ENCODE results near the gene SORBS1. TPM values are rescaled to one million over a fixed set of nuclear protein-coding genes. Genes with fewer than 3 reads are reported as not detected.

The SORBS1 gene
- polyA plus RNA-seq, 1 donor from 2014 or later, result 39.5 TPM

GRCh38 chr10:95355301-95355700 is 205.9 kb downstream of the SORBS1 start:
- H3K27me3 ChIP-seq (ENCODE audit: insufficient read depth, low read depth, low read length), result no peaks in the 10 kb centered on the region
- TF ChIP-seq REST (IDR thresholded peaks at IDR 0.05; ENCODE audit: borderline replicate concordance) (no peak), SMC3 (conservative IDR thresholded peaks at IDR 0.05; ENCODE audit: poor library complexity) (no peak), TAF1 (IDR thresholded peaks at IDR 0.05; ENCODE audit: low read depth) (no peak), EP300 (conservative IDR thresholded peaks at IDR 0.05; ENCODE audit: poor library complexity, severe bottlenecking) (no peak), MXI1 (conservative IDR thresholded peaks at IDR 0.05; ENCODE audit: poor library complexity, severe bottlenecking) (no peak), POLR2AphosphoS5 (IDR thresholded peaks at IDR 0.05) (no peak), RAD21 (conservative IDR thresholded peaks at IDR 0.05) (no peak), CTCF (IDR thresholded peaks at IDR 0.05; ENCODE audit: poor library complexity, severe bottlenecking) (no peak), EZH2 (IDR thresholded peaks at IDR 0.05; ENCODE audit: borderline replicate concordance, insufficient read depth, low read length, poor library complexity, severe bottlenecking) (no peak)
- no peaks in the 10 kb centered on the region for H3K79me2 ChIP-seq (replicated peaks; ENCODE audit: insufficient read depth, low read length)
- no peak overlapping the region for H3K9ac ChIP-seq (ENCODE audit: low read length)
- no peak overlapping the region for H2AFZ ChIP-seq (ENCODE audit: low read depth, low read length)
- H3K36me3 ChIP-seq (ENCODE audit: insufficient read depth, low read length), result no peaks in the 10 kb centered on the region
- H4K20me1 ChIP-seq (ENCODE audit: insufficient read depth), result no peaks in the 10 kb centered on the region
- H3K9me2 ChIP-seq (ENCODE audit: insufficient read depth, low read length), result no peaks in the 10 kb centered on the region
- no peak overlapping the region for H3K4me3 ChIP-seq (ENCODE audit: low read length)
- H3K9me3 ChIP-seq (ENCODE audit: low read length), result no peaks in the 10 kb centered on the region
- H3F3A ChIP-seq (ENCODE audit: insufficient read depth, low read length, poor library complexity, severe bottlenecking), result no peaks in the 10 kb centered on the region
- H3K27ac ChIP-seq (ENCODE audit: low read length), result no peak overlapping the region
- H3K4me2 ChIP-seq (ENCODE audit: low read length), result no peak overlapping the region

GRCh38 chr10:95354110-95354509 is 207.1 kb downstream of the SORBS1 start:
- H3K79me2 ChIP-seq (replicated peaks; ENCODE audit: insufficient read depth, low read length), result no peaks in the 10 kb centered on the region
- H3K27me3 ChIP-seq (ENCODE audit: insufficient read depth, low read depth, low read length), result no peaks in the 10 kb centered on the region
- no peak overlapping the region for H3K9ac ChIP-seq (ENCODE audit: low read length)
- H3K4me3 ChIP-seq (ENCODE audit: low read length), result no peak overlapping the region
- no peaks in the 10 kb centered on the region for H3F3A ChIP-seq (ENCODE audit: insufficient read depth, low read length, poor library complexity, severe bottlenecking)
- no peak overlapping the region for H3K4me2 ChIP-seq (ENCODE audit: low read length)
- no peaks in the 10 kb centered on the region for H4K20me1 ChIP-seq (ENCODE audit: insufficient read depth)
- H3K27ac ChIP-seq (ENCODE audit: low read length), result no peak overlapping the region
- no peak overlapping the region for H2AFZ ChIP-seq (ENCODE audit: low read depth, low read length)
- H3K36me3 ChIP-seq (ENCODE audit: insufficient read depth, low read length), result no peaks in the 10 kb centered on the region
- no peaks in the 10 kb centered on the region for H3K9me3 ChIP-seq (ENCODE audit: low read length)
- TF ChIP-seq TAF1 (IDR thresholded peaks at IDR 0.05; ENCODE audit: low read depth) (no peak), CTCF (IDR thresholded peaks at IDR 0.05; ENCODE audit: poor library complexity, severe bottlenecking) (no peak), SMC3 (conservative IDR thresholded peaks at IDR 0.05; ENCODE audit: poor library complexity) (no peak), POLR2AphosphoS5 (IDR thresholded peaks at IDR 0.05) (no peak), MXI1 (conservative IDR thresholded peaks at IDR 0.05; ENCODE audit: poor library complexity, severe bottlenecking) (no peak), EP300 (conservative IDR thresholded peaks at IDR 0.05; ENCODE audit: poor library complexity, severe bottlenecking) (no peak), EZH2 (IDR thresholded peaks at IDR 0.05; ENCODE audit: borderline replicate concordance, insufficient read depth, low read length, poor library complexity, severe bottlenecking) (no peak), RAD21 (conservative IDR thresholded peaks at IDR 0.05) (no peak), REST (IDR thresholded peaks at IDR 0.05; ENCODE audit: borderline replicate concordance) (no peak)
- no peaks in the 10 kb centered on the region for H3K9me2 ChIP-seq (ENCODE audit: insufficient read depth, low read length)

Data from neural cell (in vitro differentiated cells).